Astrocyte (in vitro differentiated cells and primary cell): Measurements from ENCODE around the gene TKT. TPM values are rescaled to one million over a fixed set of nuclear protein-coding genes. Genes with fewer than 3 reads are reported as not detected.

Experiments used
- DNase-seq: peaks from one replicate; pipeline ENCODE4 v3.0.0-alpha.2; 2010; ENCODE audit warnings: low read depth
- FAIRE-seq: peaks from 2 replicates; lab custom pipeline; 2011; peaks lifted over from hg19 to GRCh38; lab: Jason Lieb, UNC
- H2AFZ ChIP-seq: 2 replicates; pipeline ENCODE4 v1.6.0; 2012; ENCODE audit warnings: low read depth, low read length, inconsistent platforms
- H3K27ac ChIP-seq: 2 replicates; pipeline ENCODE4 v1.5.1; 2011; ENCODE audit warnings: low read depth, low read length, inconsistent platforms
- H3K27me3 ChIP-seq: 2 replicates; pipeline ENCODE4 v1.6.0; 2011; ENCODE audit warnings: low read length, inconsistent platforms; ENCODE audit not compliant: insufficient read depth
- H3K36me3 ChIP-seq: 2 replicates; pipeline ENCODE4 v1.5.1; 2011; ENCODE audit warnings: low read length, inconsistent platforms; ENCODE audit not compliant: insufficient read depth
- H3K4me1 ChIP-seq: 2 replicates; pipeline ENCODE4 v1.5.1; 2011; ENCODE audit warnings: low read length, inconsistent platforms; ENCODE audit not compliant: insufficient read depth
- H3K4me2 ChIP-seq: 2 replicates; pipeline ENCODE4 v1.6.0; 2012; ENCODE audit warnings: low read length, inconsistent platforms
- H3K4me3 ChIP-seq: 2 replicates; pipeline ENCODE4 v1.5.1; 2011; ENCODE audit warnings: low read depth, mild to moderate bottlenecking, low read length, inconsistent platforms; ENCODE audit not compliant: insufficient read depth
- H3K79me2 ChIP-seq: 2 replicates; pipeline ENCODE4 v1.6.0; 2012; ENCODE audit warnings: mild to moderate bottlenecking, low read length, inconsistent platforms; ENCODE audit not compliant: insufficient read depth
- H3K9ac ChIP-seq: 2 replicates; pipeline ENCODE4 v1.6.0; 2012; ENCODE audit warnings: mild to moderate bottlenecking, low read length, inconsistent platforms
- H3K9me3 ChIP-seq: 2 replicates; pipeline ENCODE4 v1.5.1; 2012; ENCODE audit warnings: low read depth, mild to moderate bottlenecking, low read length, inconsistent platforms; ENCODE audit not compliant: insufficient read depth
- H4K20me1 ChIP-seq: 2 replicates; pipeline ENCODE4 v1.6.0; 2012; ENCODE audit warnings: low read length, inconsistent platforms; ENCODE audit not compliant: insufficient read depth
- H3K27ac Mint-ChIP-seq: one replicate; pipeline ENCODE4 v1.8.0; 2021; ENCODE audit warnings: mild to moderate bottlenecking, mixed read lengths; ENCODE audit not compliant: unreplicated experiment
- H3K27me3 Mint-ChIP-seq: one replicate; pipeline ENCODE4 v1.8.0; 2021; ENCODE audit warnings: low read depth, mixed read lengths; ENCODE audit not compliant: unreplicated experiment
- H3K36me3 Mint-ChIP-seq: one replicate; pipeline ENCODE4 v1.8.0; 2021; ENCODE audit warnings: low read depth, mixed read lengths; ENCODE audit not compliant: unreplicated experiment
- H3K4me1 Mint-ChIP-seq: one replicate; pipeline ENCODE4 v1.8.0; 2021; ENCODE audit warnings: low read depth, mixed read lengths; ENCODE audit not compliant: unreplicated experiment
- H3K4me3 Mint-ChIP-seq: one replicate; pipeline ENCODE4 v1.8.0; 2021; ENCODE audit warnings: mild to moderate bottlenecking, moderate library complexity, mixed read lengths; ENCODE audit not compliant: unreplicated experiment
- H3K9me3 Mint-ChIP-seq: one replicate; pipeline ENCODE4 v1.8.0; 2021; ENCODE audit warnings: mild to moderate bottlenecking, mixed read lengths; ENCODE audit not compliant: unreplicated experiment
- CTCF ChIP-seq: IDR thresholded peaks from 2 replicates; pipeline ENCODE4 v1.5.1; 2011; ENCODE audit warnings: low read depth, mild to moderate bottlenecking, inconsistent platforms, low read length, moderate library complexity; ENCODE audit not compliant: insufficient read depth
- EZH2 ChIP-seq: IDR thresholded peaks from 2 replicates; pipeline ENCODE4 v1.6.1; 2012; ENCODE audit warnings: mild to moderate bottlenecking, low read length, inconsistent platforms; ENCODE audit not compliant: insufficient read depth
- total RNA-seq: library from RNA; stranded (reverse); gene quantifications from 2 replicates; pipeline ENCODE4 v1.2.1, GENCODE V29; 2021

TKT gene
- total RNA-seq, 1 donor from 2014 or later: 318 TPM

GRCh38 chr3:53195066-53195450 is 60.8 kb downstream of the TKT start:
- Histone ChIP-seq H3K79me2 (no peaks in the 10 kb centered on the region), H3K36me3 (no peaks in the 10 kb centered on the region), H3K27ac (no peak overlapping the region), H3K9me3 (no peaks in the 10 kb centered on the region), H4K20me1 (no peaks in the 10 kb centered on the region), H3K4me3 (no peak overlapping the region), H3K27me3 (no peaks in the 10 kb centered on the region), H3K4me1 (peaks cover 14% of the 10 kb centered on the region), H3K9ac (no peak overlapping the region), H2AFZ (no peak overlapping the region), H3K4me2 (no peak overlapping the region)
- no peak for FAIRE-seq
- H3K4me3 Mint-ChIP-seq: no peak overlapping the region
- TF ChIP-seq CTCF: no peak
- no peak for TF ChIP-seq EZH2
- peak overlapping the region; percentile 26 for H3K27ac Mint-ChIP-seq
- H3K36me3 Mint-ChIP-seq: peaks cover 3% of the 10 kb centered on the region
- H3K27me3 Mint-ChIP-seq: peaks cover 7% of the 10 kb centered on the region
- no peak for DNase-seq
- H3K9me3 Mint-ChIP-seq: no peaks in the 10 kb centered on the region
- H3K4me1 Mint-ChIP-seq: peaks cover 8% of the 10 kb centered on the region

GRCh38 chr3:53194210-53195065 is 61.4 kb downstream of the TKT start:
- Histone ChIP-seq H3K4me3 (no peak overlapping the region), H3K4me2 (no peak overlapping the region), H3K36me3 (no peaks in the 10 kb centered on the region), H3K79me2 (no peaks in the 10 kb centered on the region), H3K27ac (no peak overlapping the region), H3K27me3 (no peaks in the 10 kb centered on the region), H4K20me1 (no peaks in the 10 kb centered on the region), H3K9ac (no peak overlapping the region), H3K9me3 (no peaks in the 10 kb centered on the region), H2AFZ (peak overlapping the region; percentile 0), H3K4me1 (peaks cover 14% of the 10 kb centered on the region)
- FAIRE-seq (no peak), DNase-seq (peak; percentile 37)
- TF ChIP-seq CTCF (no peak), EZH2 (no peak)
- Mint-ChIP-seq H3K4me1 (peaks cover 8% of the 10 kb centered on the region), H3K27me3 (peaks cover 7% of the 10 kb centered on the region), H3K36me3 (peaks cover 5% of the 10 kb centered on the region), H3K9me3 (no peaks in the 10 kb centered on the region), H3K4me3 (no peak overlapping the region), H3K27ac (no peak overlapping the region)
